GM19468 (cell line): ENCODE measurements around the gene ZBTB43.

ENCODE experiments used
- ATAC-seq: cut with Tn5 transposase; IDR thresholded peaks from one replicate; pipeline ENCODE4 v1.9.1; 2021; ENCODE audit warnings: mild to moderate bottlenecking, moderate library complexity, moderate number of reproducible peaks; ENCODE audit not compliant: unreplicated experiment; ENCODE audit errors: extremely low read depth

Gene ZBTB43

GRCh38 chr9:126880226-126880946 is 75.5 kb downstream of the ZBTB43 start:
- no peak for ATAC-seq

- no peak for ATAC-seq
These were observed 76.1 kb downstream of the ZBTB43 start for GRCh38 chr9:126880947-126881332.

- no peak for ATAC-seq
These were observed 77.9 kb downstream of the ZBTB43 start for GRCh38 chr9:126882746-126883145.

GRCh38 chr9:126883636-126884035 is 78.8 kb downstream of the ZBTB43 start:
- ATAC-seq: no peak

GRCh38 chr9:126885131-126885641 is 80.3 kb downstream of the ZBTB43 start:
- ATAC-seq: no peak

GRCh38 chr9:126886034-126886822 is 81.4 kb downstream of the ZBTB43 start:
- no peak for ATAC-seq

GRCh38 chr9:126886897-126887296 is 82.1 kb downstream of the ZBTB43 start:
- ATAC-seq: no peak
